ENCODE measurements around the gene APOH.

The APOH gene

GRCh38 chr17:66228887-66229782 is at the start of gene APOH:
TSS of gene APOH (minus strand) at chr17:66229415. CDS start at chr17:66229379, 36 bp downstream.
- Mint-ChIP-seq H3K4me3 (no peak within 1 kb of the TSS), H3K36me3 (no peaks in the 10 kb centered on the region), H3K27me3 (peaks cover 14% of the 10 kb centered on the region), H3K9me3 (no peaks in the 10 kb centered on the region), H3K4me1 (peaks cover 5% of the 10 kb centered on the region), H3K27ac (no peak within 1 kb of the TSS)
- ATAC-seq = no peak

- Mint-ChIP-seq H3K4me1 (no peaks in the 10 kb centered on the region), H3K9me3 (no peaks in the 10 kb centered on the region), H3K27me3 (no peaks in the 10 kb centered on the region), H3K27ac (no peak overlapping the region), H3K36me3 (no peaks in the 10 kb centered on the region), H3K4me3 (no peak overlapping the region)
- ATAC-seq = no peak
Measured at GRCh38 chr17:66277191-66277590, 48.0 kb upstream of the APOH start.

GRCh38 chr17:66276328-66276937 is 47.2 kb upstream of the APOH start:
- H3K4me1 Mint-ChIP-seq = no peaks in the 10 kb centered on the region
- no peaks in the 10 kb centered on the region for H3K36me3 Mint-ChIP-seq
- peaks cover 3% of the 10 kb centered on the region for H3K9me3 Mint-ChIP-seq
- H3K27ac Mint-ChIP-seq = no peak overlapping the region
- no peak overlapping the region for H3K4me3 Mint-ChIP-seq
- H3K27me3 Mint-ChIP-seq = no peaks in the 10 kb centered on the region
- no peak for ATAC-seq

GRCh38 chr17:66275651-66276050 is 46.4 kb upstream of the APOH start:
- peaks cover 3% of the 10 kb centered on the region for H3K9me3 Mint-ChIP-seq
- no peak overlapping the region for H3K27ac Mint-ChIP-seq
- no peak overlapping the region for H3K4me3 Mint-ChIP-seq
- ATAC-seq = no peak
- no peaks in the 10 kb centered on the region for H3K27me3 Mint-ChIP-seq
- H3K4me1 Mint-ChIP-seq = no peaks in the 10 kb centered on the region
- H3K36me3 Mint-ChIP-seq = no peaks in the 10 kb centered on the region

GRCh38 chr17:66273586-66273848 is 44.3 kb upstream of the APOH start:
- Mint-ChIP-seq H3K27me3 (no peaks in the 10 kb centered on the region), H3K36me3 (no peaks in the 10 kb centered on the region), H3K4me3 (no peak overlapping the region)

GRCh38 chr17:66272811-66273585 is 43.8 kb upstream of the APOH start:
- no peak overlapping the region for H3K4me3 Mint-ChIP-seq
- ATAC-seq = no peak
- H3K9me3 Mint-ChIP-seq = peaks cover 3% of the 10 kb centered on the region

More at GRCh38 chr17:66273586-66273848, 44.3 kb upstream of the APOH start:
- Mint-ChIP-seq H3K9me3 (peaks cover 3% of the 10 kb centered on the region), H3K27ac (no peak overlapping the region), H3K4me1 (no peaks in the 10 kb centered on the region)
- no peak for ATAC-seq

GRCh38 chr17:66271512-66271911 is 42.3 kb upstream of the APOH start:
- no peaks in the 10 kb centered on the region for H3K4me1 Mint-ChIP-seq
- no peak overlapping the region for H3K27ac Mint-ChIP-seq
- H3K9me3 Mint-ChIP-seq = peaks cover 3% of the 10 kb centered on the region
- ATAC-seq = no peak
- H3K36me3 Mint-ChIP-seq = no peaks in the 10 kb centered on the region
- no peak overlapping the region for H3K4me3 Mint-ChIP-seq
- no peaks in the 10 kb centered on the region for H3K27me3 Mint-ChIP-seq

More at GRCh38 chr17:66272811-66273585, 43.8 kb upstream of the APOH start:
- Mint-ChIP-seq H3K27me3 (no peaks in the 10 kb centered on the region), H3K4me1 (no peaks in the 10 kb centered on the region), H3K36me3 (no peaks in the 10 kb centered on the region), H3K27ac (no peak overlapping the region)

GRCh38 chr17:66270106-66270505 is 40.9 kb upstream of the APOH start:
- H3K4me1 Mint-ChIP-seq = no peaks in the 10 kb centered on the region
- H3K4me3 Mint-ChIP-seq = no peak overlapping the region
- no peaks in the 10 kb centered on the region for H3K36me3 Mint-ChIP-seq
- H3K27me3 Mint-ChIP-seq = no peaks in the 10 kb centered on the region
- no peak for ATAC-seq
- H3K27ac Mint-ChIP-seq = no peak overlapping the region
- H3K9me3 Mint-ChIP-seq = peaks cover 3% of the 10 kb centered on the region

- H3K9me3 Mint-ChIP-seq = peaks cover 6% of the 10 kb centered on the region
- H3K27me3 Mint-ChIP-seq = no peaks in the 10 kb centered on the region
- H3K4me1 Mint-ChIP-seq = no peaks in the 10 kb centered on the region
- no peak overlapping the region for H3K27ac Mint-ChIP-seq
- ATAC-seq = no peak
- H3K36me3 Mint-ChIP-seq = no peaks in the 10 kb centered on the region
- no peak overlapping the region for H3K4me3 Mint-ChIP-seq
Measured at GRCh38 chr17:66268247-66268927, 39.2 kb upstream of the APOH start.

GRCh38 chr17:66264696-66265095 is 35.5 kb upstream of the APOH start:
- Mint-ChIP-seq H3K27ac (no peak overlapping the region), H3K27me3 (no peaks in the 10 kb centered on the region), H3K4me1 (no peaks in the 10 kb centered on the region), H3K4me3 (no peak overlapping the region), H3K36me3 (no peaks in the 10 kb centered on the region), H3K9me3 (peaks cover 3% of the 10 kb centered on the region)
- no peak for ATAC-seq

GRCh38 chr17:66262767-66263166 is 33.6 kb upstream of the APOH start:
- no peaks in the 10 kb centered on the region for H3K27me3 Mint-ChIP-seq
- no peak overlapping the region for H3K27ac Mint-ChIP-seq
- H3K4me3 Mint-ChIP-seq = no peak overlapping the region
- no peaks in the 10 kb centered on the region for H3K36me3 Mint-ChIP-seq
- no peaks in the 10 kb centered on the region for H3K4me1 Mint-ChIP-seq
- ATAC-seq = no peak
- peaks cover 3% of the 10 kb centered on the region for H3K9me3 Mint-ChIP-seq

GRCh38 chr17:66260688-66261087 is 31.5 kb upstream of the APOH start:
- H3K9me3 Mint-ChIP-seq = peaks cover 3% of the 10 kb centered on the region
- no peak overlapping the region for H3K4me3 Mint-ChIP-seq
- no peaks in the 10 kb centered on the region for H3K36me3 Mint-ChIP-seq
- no peak for ATAC-seq
- H3K27me3 Mint-ChIP-seq = no peaks in the 10 kb centered on the region
- no peak overlapping the region for H3K27ac Mint-ChIP-seq
- H3K4me1 Mint-ChIP-seq = no peaks in the 10 kb centered on the region

GRCh38 chr17:66260275-66260674 is 31.1 kb upstream of the APOH start:
- H3K27me3 Mint-ChIP-seq = no peaks in the 10 kb centered on the region
- no peaks in the 10 kb centered on the region for H3K36me3 Mint-ChIP-seq

GRCh38 chr17:66255527-66255971 is 26.3 kb upstream of the APOH start:
- no peaks in the 10 kb centered on the region for H3K4me1 Mint-ChIP-seq
- ATAC-seq = no peak
- H3K36me3 Mint-ChIP-seq = no peaks in the 10 kb centered on the region
- no peak overlapping the region for H3K4me3 Mint-ChIP-seq
- no peaks in the 10 kb centered on the region for H3K27me3 Mint-ChIP-seq
- no peak overlapping the region for H3K27ac Mint-ChIP-seq
- H3K9me3 Mint-ChIP-seq = no peaks in the 10 kb centered on the region

More at GRCh38 chr17:66260275-66260674, 31.1 kb upstream of the APOH start:
- Mint-ChIP-seq H3K4me1 (no peaks in the 10 kb centered on the region), H3K9me3 (peaks cover 3% of the 10 kb centered on the region), H3K27ac (no peak overlapping the region), H3K4me3 (no peak overlapping the region)
- no peak for ATAC-seq

GRCh38 chr17:66255112-66255511 is 25.9 kb upstream of the APOH start:
- Mint-ChIP-seq H3K9me3 (no peaks in the 10 kb centered on the region), H3K4me3 (no peak overlapping the region), H3K27me3 (no peaks in the 10 kb centered on the region), H3K27ac (no peak overlapping the region), H3K4me1 (no peaks in the 10 kb centered on the region), H3K36me3 (no peaks in the 10 kb centered on the region)
- no peak for ATAC-seq
